Suppressor macrophage (primary cell): ENCODE data around the gene SLC5A1.
A peak's percentile ranks its signal among the peaks of the same experiment; 100 is the strongest.
"Not testable (repeated sequence)": the region's sequence is repeated elsewhere in the genome, so short reads cannot be mapped to it uniquely, and the experiment has no call there.

Experiments
- DNase-seq, 4 experiments: peaks; one replicate each; pipeline ENCODE4 v3.0.0-alpha.2; 2020 to 2022

SLC5A1 gene

DNA sequence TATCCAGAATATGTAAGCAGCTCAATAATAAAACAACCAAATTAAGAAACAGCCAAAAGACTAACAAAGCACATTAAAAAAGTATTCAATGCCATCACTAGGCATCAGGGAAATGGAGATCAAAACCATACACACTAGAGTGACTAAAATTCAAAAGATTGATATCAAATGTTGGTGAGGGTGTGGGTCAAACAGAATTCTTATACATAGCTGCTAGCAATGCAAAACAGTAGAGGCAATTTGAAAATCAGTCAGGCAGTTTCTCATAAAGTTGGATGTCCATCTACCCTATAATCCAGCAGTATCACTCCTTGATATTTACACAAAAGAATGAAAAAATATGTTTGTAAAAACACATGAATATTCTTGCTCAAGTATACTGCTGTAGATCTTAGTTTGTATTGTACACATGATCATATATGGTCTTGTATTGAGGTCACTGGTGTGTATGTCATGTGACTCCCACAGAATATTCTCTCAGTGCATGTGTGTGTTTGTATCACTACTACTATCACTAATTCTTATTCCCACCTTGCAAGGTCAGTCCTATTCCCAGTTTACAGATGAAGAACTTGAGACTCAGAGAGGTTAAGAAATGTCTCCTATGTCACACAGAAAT, 54.9 kb downstream of the SLC5A1 start:
- no peak for DNase-seq

DNA sequence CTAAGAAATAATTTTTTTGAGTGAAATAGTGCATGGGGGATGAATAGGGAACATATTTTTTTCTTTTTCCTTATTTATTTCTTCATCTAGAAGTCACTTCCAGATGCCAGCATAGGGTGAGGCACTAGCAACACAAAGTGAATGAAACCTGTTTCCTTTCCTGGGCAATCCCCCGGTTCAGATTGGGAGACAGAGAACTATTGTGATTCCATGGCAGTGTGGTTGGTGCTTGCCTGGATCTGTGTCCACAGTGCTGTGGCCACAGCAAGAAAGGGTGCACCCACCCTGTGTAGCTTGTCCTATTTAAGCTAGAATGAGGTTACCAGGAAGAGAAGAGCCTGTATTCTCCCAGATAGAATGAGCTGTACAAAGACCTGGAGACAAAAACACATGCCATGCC, 57.6 kb downstream of the SLC5A1 start:
- no peak for DNase-seq

DNA sequence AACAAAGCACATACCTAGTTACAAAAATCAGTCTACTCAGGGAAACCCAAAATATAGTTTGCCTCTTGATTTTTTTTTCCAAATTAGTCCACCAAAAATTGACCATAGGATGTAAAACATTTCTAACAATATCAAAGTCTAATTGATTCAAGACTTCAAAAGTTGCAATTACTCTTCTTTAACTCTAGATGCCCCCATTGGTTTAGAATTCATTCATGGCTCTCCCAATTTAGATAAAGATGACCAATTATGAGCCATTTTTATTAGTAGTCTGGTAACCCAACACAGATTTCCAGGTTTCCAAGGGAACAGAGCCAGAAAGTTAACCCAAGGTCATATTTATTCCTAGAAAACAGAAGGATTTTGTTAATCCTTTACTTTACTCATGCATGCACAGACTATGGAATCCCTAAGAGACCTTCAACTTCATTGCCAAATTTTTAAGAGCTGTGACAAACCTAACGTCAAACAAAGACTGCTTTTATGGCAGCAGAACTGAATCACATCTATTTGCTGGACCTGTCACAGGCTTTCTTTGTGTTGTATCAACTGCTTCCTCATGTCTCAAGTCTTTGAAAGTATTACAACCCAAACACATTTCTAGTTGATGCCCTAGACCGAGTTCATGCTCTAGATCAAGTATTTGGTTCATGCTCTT, 60.7 kb downstream of the SLC5A1 start:
- DNase-seq, result peak in 2 of 4 experiments; percentile 43 to 61

DNA sequence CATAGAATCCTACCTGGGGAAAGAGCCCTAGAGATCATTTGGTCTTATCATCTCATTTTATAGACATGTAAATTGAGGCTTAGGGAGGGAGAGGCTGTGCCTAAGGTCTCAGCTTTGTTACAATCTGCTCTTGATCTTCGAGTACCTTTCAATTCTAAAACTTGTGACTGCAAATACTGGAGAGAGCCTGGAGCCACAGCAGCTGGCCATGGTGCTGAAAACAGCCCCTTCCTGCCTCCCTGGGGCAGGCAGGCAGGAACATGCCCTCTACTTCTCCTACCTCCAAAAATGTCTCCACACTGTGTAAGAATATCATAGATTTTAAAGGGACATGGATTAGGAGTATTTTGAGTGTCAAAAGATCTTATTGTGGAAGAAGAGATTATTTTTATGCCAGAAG, 63.9 kb downstream of the SLC5A1 start:
- peak in 3 of 4 experiments; percentile 13 to 63 (median 42) for DNase-seq

DNA sequence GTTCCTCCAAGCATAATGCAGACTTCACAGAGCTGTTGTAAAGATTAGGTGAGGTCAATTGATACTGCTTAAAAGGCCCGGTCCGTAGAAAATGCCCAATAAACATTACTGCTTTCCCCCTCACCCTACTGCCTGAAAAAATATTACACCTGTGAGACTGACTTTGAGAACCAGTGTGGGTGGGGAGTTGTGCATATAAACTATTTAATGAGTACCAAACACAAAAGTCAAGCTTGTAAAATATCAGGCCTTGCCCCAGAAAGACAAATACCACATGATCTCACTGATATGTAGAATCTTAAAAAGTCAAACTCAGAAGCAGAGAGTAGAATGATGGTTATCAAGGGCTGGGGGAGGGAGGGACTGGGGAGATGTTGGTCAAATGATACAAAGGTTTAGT, 69.3 kb downstream of the SLC5A1 start:
- no peak for DNase-seq

DNA sequence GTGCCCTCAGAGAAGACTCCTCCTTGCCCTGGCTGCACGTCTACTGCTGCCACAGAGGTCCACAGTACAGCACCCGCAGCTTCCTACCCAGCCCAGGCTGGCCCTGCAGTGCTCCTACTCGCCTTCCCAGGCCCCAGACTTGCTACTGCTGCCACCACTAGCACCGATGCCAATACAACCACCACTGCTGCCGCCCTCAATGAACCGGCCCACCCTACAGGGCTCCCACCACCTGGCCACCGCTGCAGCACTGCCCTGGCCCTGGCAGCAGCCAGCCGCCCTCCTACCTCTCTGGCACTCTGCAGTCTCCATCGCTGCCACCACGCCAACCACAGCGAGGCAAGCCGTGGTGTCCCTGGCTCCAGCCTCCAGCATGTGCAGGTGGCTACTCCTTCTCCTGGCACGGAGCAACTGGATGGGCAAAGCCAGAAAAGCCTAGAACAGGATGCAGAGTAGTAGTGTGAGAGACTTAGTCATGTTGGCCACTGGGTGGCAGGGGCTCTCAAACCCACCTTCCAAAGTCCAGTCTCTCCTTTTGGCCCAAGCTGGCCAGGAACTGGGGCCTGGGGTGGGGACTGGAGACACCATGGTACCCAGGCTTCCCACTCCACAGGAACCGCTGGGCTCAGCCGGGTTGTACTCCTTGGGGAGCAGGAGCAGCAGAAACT, 76.6 kb downstream of the SLC5A1 start:
- no peak for DNase-seq

DNA sequence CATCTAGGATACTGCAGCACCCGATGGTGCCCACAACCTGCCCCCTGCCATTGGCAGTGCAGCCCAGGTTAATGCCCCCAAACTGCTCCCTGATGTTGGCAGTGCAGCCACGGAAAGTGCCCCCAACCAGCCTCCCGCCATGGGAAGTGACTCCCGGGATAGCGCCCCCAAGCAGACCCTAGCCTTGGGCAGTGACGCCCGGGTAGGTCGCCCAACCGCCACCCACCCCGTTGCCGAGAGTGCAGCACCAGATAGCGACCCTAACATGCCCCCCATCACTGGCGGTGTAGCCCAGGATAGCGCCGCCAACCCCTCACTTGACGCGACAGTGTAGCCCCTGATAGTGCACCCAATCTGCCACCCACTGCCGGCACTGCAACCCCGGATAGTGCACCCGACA, 77.5 kb downstream of the SLC5A1 start:
- DNase-seq, result no peak

DNA sequence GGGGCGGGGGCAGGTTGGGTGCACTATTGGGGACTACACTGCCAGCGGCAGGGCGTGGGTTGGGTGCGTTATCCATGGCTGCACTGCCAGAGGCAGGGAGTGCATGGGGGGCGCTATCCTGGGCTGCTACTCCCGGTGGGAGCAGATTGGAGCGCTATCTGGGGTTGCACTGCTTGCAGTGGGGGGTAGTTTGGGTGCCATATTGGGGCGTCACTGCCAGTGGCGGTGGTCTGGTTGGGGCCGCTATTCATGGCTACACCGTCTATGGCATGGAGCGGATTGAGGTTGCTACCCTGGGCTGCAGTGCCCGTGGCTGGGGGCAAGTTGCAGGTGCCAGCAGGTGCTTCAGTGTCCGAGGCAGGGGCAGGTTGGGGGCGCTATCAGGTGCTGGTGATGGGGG, 79.8 kb downstream of the SLC5A1 start:
- DNase-seq, result no peak

DNA sequence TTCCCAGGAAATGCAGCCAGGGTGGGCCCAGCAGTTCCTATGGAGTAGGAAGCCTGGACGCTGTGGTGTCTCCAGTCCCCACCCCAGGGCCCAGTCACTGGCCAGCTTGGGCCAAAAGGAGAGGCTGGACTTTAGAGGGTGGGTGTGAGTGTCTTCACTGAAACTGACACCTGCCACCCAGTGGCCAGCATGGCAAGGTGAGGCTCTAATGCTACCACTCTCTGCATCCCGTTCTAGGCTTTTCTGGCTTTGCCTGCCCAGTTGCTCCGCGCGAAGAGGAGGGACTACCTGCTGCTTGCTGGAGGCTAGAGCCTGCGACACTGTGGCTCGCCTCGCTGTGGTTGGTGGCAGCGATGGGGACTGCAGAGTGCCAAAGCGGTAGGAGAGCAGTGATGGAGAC, 80.6 kb downstream of the SLC5A1 start:
- no peak for DNase-seq

DNA sequence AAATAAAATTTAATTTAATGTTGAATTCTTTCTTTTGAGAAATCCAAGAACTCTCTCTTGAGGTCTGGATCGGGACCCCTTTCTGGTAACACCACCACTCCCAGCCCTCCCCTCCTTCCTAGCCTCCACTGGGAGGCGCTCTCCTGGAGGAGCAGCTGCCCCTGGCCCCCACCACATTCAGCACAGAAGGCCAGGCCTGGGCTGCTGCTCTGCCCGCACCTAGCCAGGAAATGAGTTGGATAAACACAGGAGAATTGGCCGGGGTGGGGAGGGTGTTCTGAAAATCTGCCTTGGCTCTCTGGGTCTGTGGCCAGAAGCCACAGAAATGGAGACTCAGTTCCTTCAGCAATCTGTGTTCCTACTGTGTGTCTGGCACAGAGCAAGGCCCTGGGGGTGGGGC, 84.8 kb downstream of the SLC5A1 start:
- no peak for DNase-seq

DNA sequence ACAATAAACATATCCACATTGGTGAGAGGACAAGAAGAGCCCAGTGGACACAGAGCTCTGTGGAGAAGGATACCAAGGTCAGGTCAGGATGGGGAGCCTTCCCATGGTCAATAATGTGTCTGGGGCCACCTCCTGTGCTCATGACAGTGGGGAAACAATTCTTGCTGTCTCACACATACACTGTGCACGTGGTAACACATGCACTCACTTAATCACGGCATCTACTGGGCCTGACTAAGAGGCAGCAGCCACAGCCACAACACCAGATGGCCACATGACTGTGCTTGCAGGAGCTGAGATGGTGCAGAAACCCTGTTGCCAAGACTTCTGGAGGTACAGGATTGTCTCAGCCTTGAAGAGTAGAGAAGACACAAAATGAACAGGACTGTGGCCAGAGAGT, 87.4 kb downstream of the SLC5A1 start:
- peak; percentile 21 to 49 (median 30) for DNase-seq

DNA sequence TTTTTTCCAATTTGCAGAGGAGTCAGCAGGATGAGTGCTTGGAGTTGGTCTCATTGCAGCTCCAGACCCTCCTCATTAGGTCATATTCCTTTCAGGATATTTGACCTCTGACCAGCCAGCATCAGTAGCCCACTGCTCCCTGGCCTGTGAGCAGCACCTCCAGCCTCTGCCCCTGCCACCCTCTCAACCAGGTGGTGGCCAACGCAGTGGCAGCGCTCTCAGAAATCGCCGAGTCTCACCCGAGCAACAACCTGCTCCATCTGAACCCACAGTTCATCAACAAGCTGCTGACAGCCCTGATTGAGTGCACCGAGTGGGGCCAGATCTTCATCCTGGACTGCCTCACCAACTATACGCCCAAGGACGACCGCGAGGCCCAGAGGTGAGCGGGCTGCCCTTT, 89.1 kb downstream of the SLC5A1 start:
- DNase-seq, result no peak

DNA sequence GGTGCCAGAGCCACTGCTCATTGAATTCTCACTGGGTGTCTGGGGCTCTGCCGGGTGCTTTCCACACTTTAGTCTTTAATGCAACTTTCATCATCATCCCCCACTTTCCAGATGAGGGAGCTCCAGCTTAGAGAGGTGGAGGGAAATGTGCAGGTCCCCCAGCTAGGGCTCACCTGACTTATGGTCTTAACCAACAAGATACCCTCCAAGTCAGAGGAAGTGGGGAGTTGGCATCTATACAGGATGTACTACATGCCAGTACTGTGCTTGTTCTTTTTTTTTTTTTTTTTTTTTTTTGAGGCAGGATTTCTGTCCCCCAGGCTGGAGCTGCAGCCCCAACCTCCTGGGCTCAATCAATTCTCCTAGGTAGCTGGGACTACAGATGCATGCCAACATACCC, 89.7 kb downstream of the SLC5A1 start:
- DNase-seq, result no peak

DNA sequence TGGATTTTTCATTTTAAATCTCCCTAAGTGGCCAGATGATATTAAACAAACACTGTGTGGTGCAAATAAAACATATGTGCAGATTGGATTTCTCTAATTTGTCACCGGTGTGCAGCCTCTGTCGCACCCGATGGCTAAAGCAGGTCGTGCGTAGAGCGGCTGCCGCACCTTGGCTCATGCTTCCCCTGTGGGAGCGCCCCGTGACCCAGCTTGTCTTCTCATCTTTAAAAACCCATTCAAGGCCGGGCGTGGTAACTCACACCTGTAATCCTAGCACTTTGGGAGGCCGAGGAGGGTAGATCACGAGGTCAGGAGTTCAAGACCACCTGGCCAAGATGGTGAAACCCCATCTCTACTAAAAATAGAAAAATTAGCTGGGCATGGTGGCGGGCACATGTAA, 91.7 kb downstream of the SLC5A1 start:
- not testable (repeated sequence) for DNase-seq

DNA sequence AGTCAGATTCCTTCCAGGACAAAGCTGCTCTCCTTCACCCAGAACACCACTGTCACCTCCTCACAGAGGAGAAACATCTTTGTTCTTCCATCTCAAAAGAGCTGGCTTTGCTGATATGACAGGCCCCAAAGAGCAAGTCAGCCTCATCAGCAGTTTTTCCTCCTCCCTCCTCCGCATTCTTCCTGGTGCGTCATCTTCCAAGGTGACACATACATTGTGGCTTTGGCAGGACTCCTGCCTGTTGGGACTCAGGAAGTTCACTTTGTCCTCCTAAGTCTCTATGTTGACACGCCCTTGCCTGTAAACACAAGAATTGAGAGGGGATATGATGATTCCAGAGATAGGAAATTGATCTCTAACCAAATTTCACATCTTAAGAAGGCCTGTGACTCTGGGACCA, 92.9 kb downstream of the SLC5A1 start:
- DNase-seq, result peak; percentile 56 to 77 (median 70)

DNA sequence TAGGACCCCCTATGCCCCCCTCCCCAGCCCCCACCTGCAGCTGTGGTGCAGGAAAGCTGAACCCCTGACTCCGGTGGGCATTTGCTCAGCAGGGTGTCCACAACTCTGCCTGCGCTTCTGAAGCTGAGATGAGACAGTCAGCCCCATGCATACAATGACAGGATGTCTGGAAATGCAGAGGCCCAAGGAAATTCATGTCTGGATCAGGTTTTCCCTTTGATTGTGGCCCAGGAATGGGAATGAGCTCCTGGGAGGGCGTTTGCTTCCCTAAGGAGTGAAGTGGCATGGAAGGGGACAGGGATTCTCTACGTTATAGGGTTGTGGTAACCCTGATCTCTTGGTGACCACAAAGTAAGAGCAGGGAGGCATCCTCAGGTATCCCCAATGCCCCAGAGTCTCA, 93.8 kb downstream of the SLC5A1 start:
- not testable (repeated sequence) for DNase-seq

DNA sequence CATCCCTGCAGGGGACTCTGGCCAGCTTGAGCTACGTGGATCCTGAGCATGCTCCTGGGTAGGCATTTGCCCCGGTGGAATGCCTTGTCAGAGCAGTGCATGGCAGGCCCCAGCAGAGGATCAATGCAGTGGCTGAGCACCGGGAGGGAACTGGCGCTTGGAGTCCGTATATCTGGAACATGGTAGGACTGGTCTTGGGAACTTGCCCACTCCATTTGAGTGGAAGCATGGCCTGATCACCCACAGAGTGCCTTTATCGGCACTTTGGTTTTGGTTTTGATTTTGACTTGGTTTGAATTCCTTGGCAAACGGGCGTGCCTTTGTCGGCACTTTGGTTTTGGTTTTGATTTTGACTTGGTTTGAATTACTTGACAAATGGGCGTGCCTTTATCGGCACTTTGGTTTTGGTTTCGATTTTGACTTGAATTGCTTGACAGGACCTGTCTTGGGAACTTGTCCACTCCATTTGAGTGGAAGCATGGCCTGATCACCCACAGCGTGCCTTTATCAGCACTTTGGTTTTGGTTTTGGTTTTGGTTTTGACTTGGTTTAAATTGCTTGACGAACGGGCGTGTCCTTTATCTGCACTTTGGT, 94.8 kb downstream of the SLC5A1 start:
- DNase-seq, result peak; percentile 49 to 66 (median 62)

DNA sequence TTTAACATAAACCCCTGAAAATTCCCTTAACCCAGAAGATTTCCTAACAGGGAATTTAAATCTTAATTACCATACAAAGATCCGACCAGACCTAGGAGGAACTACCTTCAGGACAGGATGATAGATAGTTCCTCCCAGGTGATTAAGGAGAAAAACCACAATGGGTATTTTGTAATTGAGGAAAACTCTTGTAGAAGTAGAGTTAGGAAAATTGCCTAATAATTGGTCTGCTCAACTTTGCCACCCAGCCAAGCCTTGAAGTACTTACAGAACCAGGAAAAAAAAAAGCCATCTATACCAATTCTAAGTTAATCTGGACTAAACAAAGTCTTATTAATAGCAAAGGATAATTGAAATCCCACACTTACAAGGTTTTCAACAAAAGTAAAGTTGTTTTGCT, 95.5 kb downstream of the SLC5A1 start:
- not testable (repeated sequence) for DNase-seq

DNA sequence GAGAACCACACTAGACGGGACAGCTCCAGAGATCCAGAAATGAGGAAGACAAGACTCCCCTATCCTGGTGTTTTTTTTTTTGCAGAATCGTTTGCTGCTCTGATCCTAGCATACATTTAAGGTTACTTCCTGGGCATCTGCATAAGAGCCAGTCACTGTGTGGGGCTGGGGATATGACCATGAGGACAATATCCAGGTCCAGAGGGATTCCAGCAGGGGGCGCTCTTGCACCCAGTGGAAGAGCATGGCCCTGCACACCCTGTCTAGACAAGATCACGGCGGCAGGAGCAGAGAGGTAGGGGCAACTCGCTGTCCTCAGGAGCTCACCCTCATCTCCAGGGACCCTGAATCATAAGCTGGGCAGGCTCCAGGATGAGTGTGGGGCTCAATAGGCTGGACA, 97.6 kb downstream of the SLC5A1 start:
- not testable (repeated sequence) for DNase-seq

DNA sequence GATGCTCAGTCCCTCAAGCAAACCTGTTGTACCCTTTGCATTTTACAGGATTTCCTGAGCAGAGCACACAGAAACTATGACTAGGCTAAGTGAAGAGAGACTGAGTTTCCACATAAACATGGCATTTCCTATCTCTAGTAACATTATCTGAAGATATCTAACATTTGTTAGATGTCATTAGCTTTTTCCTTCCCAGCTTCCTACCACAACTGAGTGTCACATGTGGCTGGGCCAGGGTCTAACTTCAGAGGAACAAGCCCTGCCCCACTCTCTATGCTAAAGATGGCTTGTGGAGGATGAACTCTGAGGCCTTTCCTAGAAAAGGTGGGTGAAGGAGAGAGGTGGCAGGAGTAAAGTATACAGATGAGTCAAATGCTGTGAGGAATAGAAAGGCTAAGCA, 99.5 kb downstream of the SLC5A1 start:
- no peak for DNase-seq

DNA sequence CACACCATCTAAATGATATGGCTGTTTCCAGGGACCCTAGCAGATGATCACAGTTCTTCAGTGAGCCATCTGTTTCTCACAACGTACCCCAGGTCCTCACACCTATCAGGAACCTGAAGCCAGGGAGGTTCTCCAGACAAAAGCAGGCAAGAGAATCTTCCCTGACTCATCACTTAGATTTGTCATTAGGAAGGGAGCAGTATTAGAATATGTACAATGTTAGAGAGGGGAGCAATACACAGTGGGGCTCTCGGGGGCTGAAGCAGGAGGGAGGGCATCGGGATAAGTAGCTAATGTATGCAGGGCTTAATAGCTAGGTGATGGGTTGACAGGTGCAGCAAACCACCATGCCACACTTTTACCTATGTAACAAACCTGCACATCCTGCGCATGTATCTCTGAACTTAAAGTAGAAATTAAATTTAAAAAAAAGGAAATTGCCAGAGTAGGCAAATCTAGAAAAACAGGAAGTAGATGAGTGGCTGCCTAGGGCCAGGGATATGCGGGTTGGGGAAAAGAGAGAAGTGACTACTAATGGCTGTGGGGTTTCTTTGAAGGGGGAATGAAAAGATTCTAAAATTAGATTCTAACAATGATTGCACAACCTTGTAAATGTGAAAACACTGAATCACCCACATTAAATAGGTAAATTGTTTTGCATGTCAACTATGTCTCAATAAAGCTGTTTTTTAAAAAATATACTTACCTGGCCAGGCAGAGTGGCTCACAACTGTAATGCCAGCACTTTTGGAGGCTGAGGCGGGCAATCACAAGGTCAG, 101.6 kb downstream of the SLC5A1 start:
- DNase-seq, result peak; percentile 75 to 93 (median 86)

DNA sequence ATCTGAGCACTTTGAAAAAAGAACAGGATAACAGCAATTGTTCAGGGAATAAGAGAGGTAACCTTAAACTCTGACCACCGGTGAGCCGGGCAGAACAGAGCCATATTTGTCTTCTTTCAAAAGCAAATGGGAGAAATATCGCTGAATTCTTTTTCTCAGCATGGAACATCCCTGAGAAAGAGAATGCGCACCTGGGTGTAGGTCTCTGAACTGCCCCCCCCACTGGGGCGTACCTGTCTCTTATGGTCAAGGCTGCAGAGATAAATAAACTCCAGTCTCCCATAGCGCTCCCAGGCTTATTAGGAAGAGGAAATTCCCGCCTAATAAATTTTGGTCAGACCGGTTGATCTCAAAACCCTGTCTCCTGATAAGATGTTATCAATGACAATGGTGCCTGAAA, 104.1 kb downstream of the SLC5A1 start:
- not testable (repeated sequence) for DNase-seq

DNA sequence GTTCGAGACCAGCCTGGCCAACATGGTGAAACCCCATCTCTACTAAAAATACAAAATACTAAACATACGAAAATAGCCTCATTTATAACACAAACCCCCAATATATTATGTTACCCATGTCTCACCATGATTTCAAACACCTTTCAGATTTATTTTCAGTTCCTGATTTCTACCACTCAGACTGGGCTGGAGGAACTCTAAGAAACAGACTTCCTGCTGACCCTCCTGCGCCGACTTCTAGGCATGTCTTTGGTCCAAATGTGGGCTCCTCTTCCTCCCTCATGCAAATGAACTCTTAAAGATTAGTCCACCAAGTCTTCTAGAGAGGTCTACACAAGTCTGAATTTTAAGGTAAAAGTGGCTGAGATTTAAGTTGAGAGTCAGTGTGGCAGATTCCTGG, 105.3 kb downstream of the SLC5A1 start:
- peak in 3 of 4 experiments; percentile 18 to 36 (median 30) for DNase-seq
